Measurements from ENCODE around the gene CDC34.

CDC34 gene

DNA sequence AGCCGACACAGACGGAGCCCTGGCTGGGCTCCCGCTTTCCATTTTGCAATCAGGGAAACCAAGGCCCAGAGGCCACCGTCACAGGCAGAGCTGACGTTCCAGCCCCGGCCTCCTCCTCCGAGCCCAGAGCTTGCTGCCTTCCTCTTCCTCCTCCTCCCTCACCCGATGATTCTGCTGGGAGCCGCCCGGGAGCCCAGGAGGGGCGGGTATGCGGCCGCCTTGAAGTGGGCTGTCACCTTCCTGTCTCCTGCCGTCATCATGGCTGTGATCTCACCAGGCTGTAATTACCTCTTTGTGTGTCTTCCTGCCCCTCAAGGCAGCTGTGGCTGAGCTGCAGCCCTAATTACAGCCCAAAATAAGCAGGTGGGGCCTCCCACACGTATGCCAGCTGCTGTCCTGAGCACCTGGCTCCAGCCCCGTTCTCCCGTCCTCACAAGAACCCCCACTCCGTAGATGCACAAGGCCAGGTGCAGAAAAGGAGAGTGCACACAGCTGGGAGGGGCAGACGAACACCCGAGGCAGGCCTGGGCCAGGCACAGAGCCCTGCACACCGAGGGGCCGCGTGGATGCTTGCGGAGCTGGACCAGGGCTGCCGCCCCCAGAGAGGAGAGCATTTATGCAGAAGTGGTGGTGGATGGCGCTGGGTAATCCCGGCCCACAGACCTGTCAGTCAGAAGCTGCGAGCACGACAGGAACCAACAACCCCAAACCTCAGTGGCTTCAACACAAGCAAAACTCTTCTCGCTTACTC lies 20.3 kb upstream of the CDC34 start:
- Histone ChIP-seq H3K27me3 (ENCODE audit: insufficient read depth, low read length) (no peaks in the 10 kb centered on the region), H3K27ac (ENCODE audit: low read depth, low read length) (no peak overlapping the region), H2AFZ (ENCODE audit: low read length, unreplicated experiment) (no peak overlapping the region), H3K79me2 (ENCODE audit: control insufficient read depth, insufficient read depth, low read length, unreplicated experiment) (peaks cover 8% of the 10 kb centered on the region), H3K36me3 (ENCODE audit: insufficient read depth, low read length) (no peaks in the 10 kb centered on the region), H3K4me1 (ENCODE audit: control insufficient read depth, insufficient read depth, low read length, unreplicated experiment) (peaks cover 2% of the 10 kb centered on the region), H3K4me3 (ENCODE audit: low read depth, low read length) (no peak overlapping the region)

DNA sequence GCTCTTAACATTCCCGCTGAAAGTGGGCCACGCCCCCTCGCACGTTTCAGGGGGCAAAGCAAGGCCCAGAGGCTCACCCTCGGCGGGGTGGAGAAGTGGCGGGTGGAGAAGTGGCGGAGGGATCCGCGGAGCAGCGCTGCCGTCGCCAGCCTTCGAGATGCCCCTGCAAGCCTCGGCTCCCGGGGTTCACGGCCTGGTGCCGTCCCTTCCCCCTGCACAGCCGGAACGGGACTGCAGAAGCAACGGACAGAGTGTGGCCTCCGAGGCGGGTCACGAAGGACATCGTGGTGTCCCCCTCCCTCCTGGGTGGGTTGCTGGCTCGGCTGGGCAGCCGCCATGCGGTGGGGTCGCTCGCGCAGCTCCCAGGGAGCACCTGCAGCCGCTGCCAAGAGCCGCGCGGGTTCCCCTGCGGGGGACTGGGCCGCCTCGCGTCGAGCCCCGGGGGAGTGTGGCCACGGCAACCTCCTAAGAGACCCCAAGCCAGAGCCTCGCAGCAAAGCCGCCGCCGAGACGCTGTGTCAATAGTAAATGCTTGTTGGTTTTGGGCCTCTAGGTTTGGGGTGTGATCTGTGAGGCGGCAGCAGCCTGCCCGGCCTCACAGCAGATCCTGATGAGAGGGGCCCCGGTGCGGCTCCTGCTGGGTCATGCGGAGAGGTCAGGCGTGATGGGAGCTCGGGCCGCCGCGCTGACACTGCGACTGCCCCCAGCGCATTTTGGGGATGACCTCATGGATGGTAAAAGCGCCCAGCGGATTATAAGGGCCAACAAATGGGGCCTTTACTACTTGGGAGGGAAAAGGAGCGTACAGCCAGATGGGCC lies 18.8 kb upstream of the CDC34 start:
- Histone ChIP-seq H3K36me3 (ENCODE audit: insufficient read depth, low read length) (no peaks in the 10 kb centered on the region), H3K79me2 (ENCODE audit: control insufficient read depth, insufficient read depth, low read length, unreplicated experiment) (peaks cover 8% of the 10 kb centered on the region), H3K27me3 (ENCODE audit: insufficient read depth, low read length) (no peaks in the 10 kb centered on the region), H3K27ac (ENCODE audit: low read depth, low read length) (no peak overlapping the region), H3K4me1 (ENCODE audit: control insufficient read depth, insufficient read depth, low read length, unreplicated experiment) (no peaks in the 10 kb centered on the region), H3K4me3 (ENCODE audit: low read depth, low read length) (no peak overlapping the region), H2AFZ (ENCODE audit: low read length, unreplicated experiment) (no peak overlapping the region)

DNA sequence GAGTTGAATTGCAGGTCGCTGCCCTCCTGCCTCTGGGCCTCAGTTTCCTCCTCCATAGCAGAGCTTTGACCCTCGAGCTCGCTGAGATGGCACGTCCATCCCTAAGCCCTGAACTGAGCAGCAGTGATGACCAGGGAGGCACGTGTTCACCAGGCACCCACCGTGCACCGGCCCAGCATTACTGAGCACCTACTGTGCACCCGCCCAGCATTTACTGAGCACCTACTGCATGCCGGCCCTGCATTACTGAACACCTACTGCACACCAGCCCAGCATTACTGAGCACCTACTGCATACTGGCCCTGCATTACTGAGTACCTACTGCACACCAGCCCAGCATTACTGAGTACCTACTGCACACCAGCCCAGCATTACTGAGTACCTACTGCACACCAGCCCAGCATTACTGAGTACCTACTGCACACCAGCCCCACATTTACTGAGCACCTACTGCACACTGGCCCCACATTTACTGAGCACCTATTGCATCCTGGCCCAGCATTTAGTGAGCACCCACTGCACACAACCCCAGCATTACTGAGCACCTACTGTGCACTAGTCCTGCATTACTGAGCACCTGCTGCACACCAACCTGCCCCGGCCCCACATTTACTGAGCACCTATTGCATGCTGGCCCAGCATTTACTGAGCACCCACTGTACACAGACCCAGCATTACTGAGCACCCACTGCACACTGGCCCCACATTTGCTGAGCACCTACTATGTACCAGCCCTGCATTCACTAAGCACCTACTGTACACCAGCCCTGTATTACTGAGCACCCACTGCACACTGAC lies 18.0 kb upstream of the CDC34 start:
- no peaks in the 10 kb centered on the region for H3K4me1 ChIP-seq (ENCODE audit: control insufficient read depth, insufficient read depth, low read length, unreplicated experiment)
- H3K4me3 ChIP-seq (ENCODE audit: low read depth, low read length): no peak overlapping the region
- no peaks in the 10 kb centered on the region for H3K27me3 ChIP-seq (ENCODE audit: insufficient read depth, low read length)
- H3K79me2 ChIP-seq (ENCODE audit: control insufficient read depth, insufficient read depth, low read length, unreplicated experiment): peaks cover 2% of the 10 kb centered on the region
- no peak overlapping the region for H2AFZ ChIP-seq (ENCODE audit: low read length, unreplicated experiment)
- no peak overlapping the region for H3K27ac ChIP-seq (ENCODE audit: low read depth, low read length)
- no peaks in the 10 kb centered on the region for H3K36me3 ChIP-seq (ENCODE audit: insufficient read depth, low read length)

DNA sequence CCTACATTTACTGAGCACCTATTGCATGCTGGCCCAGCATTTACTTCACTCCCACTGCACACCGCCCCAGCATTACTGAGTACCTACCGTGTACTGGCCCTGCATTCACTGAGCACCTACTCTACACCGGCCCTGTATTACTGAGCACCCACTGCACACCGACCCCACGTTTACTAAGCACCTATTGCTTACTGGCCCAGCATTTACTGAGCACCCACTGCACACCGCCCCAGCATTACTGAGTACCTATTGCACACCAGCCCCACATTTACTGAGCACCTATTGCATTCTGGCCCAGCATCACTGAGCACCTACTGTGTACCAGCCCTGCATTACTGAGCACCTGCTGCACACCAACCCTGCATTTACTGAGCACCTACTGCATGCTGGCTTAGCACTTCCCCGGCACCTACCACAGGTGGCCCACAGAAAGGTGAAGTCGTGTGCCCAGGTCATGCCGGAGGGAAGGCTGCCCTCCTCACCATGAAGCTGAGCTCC lies 17.3 kb upstream of the CDC34 start:
- Histone ChIP-seq H2AFZ (ENCODE audit: low read length, unreplicated experiment) (no peak overlapping the region), H3K27ac (ENCODE audit: low read depth, low read length) (no peak overlapping the region), H3K4me1 (ENCODE audit: control insufficient read depth, insufficient read depth, low read length, unreplicated experiment) (no peaks in the 10 kb centered on the region)

DNA sequence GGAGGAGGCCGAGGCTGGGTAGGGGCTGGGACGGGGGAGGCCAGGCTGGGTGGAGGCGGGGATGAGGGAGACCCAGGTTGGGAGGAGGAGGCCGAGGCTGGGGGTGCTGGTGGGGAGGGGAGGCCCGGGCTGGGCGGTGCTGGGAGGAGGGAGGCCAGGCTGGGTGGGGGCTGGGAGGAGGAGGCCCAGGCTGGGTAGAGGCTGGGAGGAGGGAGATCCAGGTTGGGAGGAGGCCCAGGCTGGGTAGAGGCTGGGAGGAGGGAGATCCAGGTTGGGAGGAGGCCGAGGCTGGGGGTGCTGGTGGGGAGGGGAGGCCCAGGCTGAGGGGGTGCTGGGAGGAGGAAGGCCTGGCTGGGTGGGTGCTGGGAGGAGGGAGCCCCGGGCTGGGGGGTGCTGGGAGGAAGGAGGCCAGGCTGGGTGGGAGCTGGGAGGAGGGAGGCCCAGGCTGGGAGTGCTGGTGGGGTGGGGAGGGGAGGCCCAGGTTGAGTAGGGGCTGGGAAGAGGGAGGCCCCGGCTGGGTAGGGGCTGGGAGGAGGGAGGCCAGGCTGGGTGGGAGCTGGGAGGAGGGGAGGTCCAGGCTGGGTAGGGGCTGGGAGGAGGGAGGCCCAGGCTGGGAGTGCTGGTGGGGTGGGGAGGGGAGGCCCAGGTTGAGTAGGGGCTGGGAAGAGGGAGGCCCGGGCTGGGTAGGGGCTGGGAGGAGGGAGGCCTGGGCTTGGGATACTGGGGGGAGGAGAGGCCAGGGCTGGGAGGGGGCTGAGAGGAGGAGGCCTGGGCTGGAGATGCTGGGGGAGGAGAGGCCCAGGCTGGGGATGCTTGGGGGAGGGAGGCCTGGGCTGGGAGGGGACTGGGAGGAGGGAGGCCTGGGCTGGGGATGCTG lies 13.6 kb upstream of the CDC34 start:
- no peak overlapping the region for H2AFZ ChIP-seq (ENCODE audit: low read length, unreplicated experiment)

More for the DNA sequence above, 17.3 kb upstream of the CDC34 start:
- H3K27me3 ChIP-seq (ENCODE audit: insufficient read depth, low read length): no peaks in the 10 kb centered on the region
- no peak overlapping the region for H3K4me3 ChIP-seq (ENCODE audit: low read depth, low read length)
- no peaks in the 10 kb centered on the region for H3K36me3 ChIP-seq (ENCODE audit: insufficient read depth, low read length)
- H3K79me2 ChIP-seq (ENCODE audit: control insufficient read depth, insufficient read depth, low read length, unreplicated experiment): no peaks in the 10 kb centered on the region

DNA sequence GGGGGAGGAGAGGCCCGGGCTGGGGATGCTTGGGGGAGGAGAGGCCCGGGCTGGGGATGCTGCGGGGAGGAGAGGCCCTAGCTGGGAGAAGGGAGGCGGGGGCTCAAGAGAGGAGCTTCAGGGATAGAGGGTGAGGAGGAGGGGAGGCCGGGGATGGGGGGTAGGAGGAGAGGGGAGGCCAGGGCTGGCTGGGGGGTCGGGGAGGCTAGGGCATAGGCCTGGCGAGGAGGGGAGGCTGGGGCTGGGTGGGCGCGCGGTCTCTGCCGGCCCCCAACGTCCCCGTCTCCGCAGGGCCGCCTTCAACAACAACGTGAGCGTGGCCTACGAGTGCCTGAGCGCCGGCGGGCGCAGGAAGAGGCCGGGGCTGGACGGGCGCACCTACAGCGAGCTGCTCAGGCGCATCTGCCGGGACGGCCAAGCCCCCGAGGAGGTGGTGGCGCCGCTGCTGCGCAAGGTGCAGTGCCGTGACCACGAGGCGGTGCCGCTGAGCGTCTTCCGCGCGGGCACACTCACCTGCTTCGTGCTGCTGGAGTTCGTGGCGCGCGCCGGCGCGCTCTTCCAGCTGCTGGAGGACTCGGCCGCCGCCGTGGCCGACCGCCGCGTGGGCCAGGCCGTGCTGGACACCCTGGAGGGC lies 12.8 kb upstream of the CDC34 start:
- Histone ChIP-seq H3K36me3 (ENCODE audit: insufficient read depth, low read length) (no peaks in the 10 kb centered on the region), H3K27ac (ENCODE audit: low read depth, low read length) (no peak overlapping the region), H3K4me3 (ENCODE audit: low read depth, low read length) (no peak overlapping the region), H3K27me3 (ENCODE audit: insufficient read depth, low read length) (no peaks in the 10 kb centered on the region), H2AFZ (ENCODE audit: low read length, unreplicated experiment) (no peak overlapping the region), H3K4me1 (ENCODE audit: control insufficient read depth, insufficient read depth, low read length, unreplicated experiment) (no peaks in the 10 kb centered on the region), H3K79me2 (ENCODE audit: control insufficient read depth, insufficient read depth, low read length, unreplicated experiment) (no peaks in the 10 kb centered on the region)

More for the DNA sequence above, 13.6 kb upstream of the CDC34 start:
- Histone ChIP-seq H3K4me1 (ENCODE audit: control insufficient read depth, insufficient read depth, low read length, unreplicated experiment) (no peaks in the 10 kb centered on the region), H3K27me3 (ENCODE audit: insufficient read depth, low read length) (no peaks in the 10 kb centered on the region), H3K79me2 (ENCODE audit: control insufficient read depth, insufficient read depth, low read length, unreplicated experiment) (no peaks in the 10 kb centered on the region), H3K27ac (ENCODE audit: low read depth, low read length) (no peak overlapping the region), H3K4me3 (ENCODE audit: low read depth, low read length) (no peak overlapping the region), H3K36me3 (ENCODE audit: insufficient read depth, low read length) (no peaks in the 10 kb centered on the region)

DNA sequence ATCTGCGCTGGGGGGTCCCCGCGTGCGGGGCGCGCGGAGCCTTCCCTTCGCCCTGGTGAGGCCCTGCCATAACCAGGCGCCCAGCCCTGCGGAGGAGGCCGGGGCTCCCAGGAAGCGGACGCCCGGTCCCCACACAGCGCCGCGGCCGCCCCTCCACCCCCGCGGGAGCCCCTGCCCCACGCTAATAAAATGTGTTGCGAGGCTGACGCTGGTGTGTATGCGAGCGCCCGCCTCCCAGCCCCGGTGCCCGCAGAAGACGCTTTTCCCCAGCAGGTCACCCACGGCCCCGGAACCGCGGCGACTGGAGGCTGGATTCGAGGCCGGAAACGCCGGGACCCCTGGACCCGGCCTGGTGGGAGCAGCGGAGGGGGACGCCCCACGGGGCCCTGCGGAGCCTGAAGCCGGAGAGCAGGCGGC lies 12.1 kb upstream of the CDC34 start:
- Histone ChIP-seq H3K79me2 (ENCODE audit: control insufficient read depth, insufficient read depth, low read length, unreplicated experiment) (no peaks in the 10 kb centered on the region), H2AFZ (ENCODE audit: low read length, unreplicated experiment) (no peak overlapping the region), H3K36me3 (ENCODE audit: insufficient read depth, low read length) (no peaks in the 10 kb centered on the region), H3K27me3 (ENCODE audit: insufficient read depth, low read length) (no peaks in the 10 kb centered on the region), H3K4me1 (ENCODE audit: control insufficient read depth, insufficient read depth, low read length, unreplicated experiment) (peaks cover 5% of the 10 kb centered on the region), H3K4me3 (ENCODE audit: low read depth, low read length) (no peak overlapping the region), H3K27ac (ENCODE audit: low read depth, low read length) (no peak overlapping the region)

DNA sequence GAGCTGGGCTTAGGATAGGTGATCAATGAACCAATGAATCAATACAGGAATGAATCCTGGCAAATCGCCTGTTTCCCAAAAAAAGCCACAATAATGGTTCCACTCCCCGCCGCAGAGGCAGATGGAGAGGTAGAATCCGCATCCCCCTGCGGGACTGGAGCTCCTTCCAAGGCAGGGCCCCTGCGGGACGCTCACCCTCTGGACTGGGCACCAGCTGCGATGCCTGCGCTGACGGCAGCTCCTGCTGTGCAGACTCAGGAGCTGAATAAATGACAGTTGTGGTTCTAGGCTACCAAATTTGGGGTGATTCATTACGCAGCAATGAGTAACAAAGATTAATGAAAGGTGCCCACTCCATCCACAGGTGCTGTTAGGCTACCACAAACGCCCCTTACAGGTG lies 8.8 kb upstream of the CDC34 start:
- H3K27me3 ChIP-seq (ENCODE audit: insufficient read depth, low read length): no peaks in the 10 kb centered on the region
- no peak overlapping the region for H2AFZ ChIP-seq (ENCODE audit: low read length, unreplicated experiment)
- H3K27ac ChIP-seq (ENCODE audit: low read depth, low read length): no peak overlapping the region
- no peaks in the 10 kb centered on the region for H3K79me2 ChIP-seq (ENCODE audit: control insufficient read depth, insufficient read depth, low read length, unreplicated experiment)
- no peaks in the 10 kb centered on the region for H3K36me3 ChIP-seq (ENCODE audit: insufficient read depth, low read length)
- H3K4me1 ChIP-seq (ENCODE audit: control insufficient read depth, insufficient read depth, low read length, unreplicated experiment): peaks cover 6% of the 10 kb centered on the region
- no peak overlapping the region for H3K4me3 ChIP-seq (ENCODE audit: low read depth, low read length)

DNA sequence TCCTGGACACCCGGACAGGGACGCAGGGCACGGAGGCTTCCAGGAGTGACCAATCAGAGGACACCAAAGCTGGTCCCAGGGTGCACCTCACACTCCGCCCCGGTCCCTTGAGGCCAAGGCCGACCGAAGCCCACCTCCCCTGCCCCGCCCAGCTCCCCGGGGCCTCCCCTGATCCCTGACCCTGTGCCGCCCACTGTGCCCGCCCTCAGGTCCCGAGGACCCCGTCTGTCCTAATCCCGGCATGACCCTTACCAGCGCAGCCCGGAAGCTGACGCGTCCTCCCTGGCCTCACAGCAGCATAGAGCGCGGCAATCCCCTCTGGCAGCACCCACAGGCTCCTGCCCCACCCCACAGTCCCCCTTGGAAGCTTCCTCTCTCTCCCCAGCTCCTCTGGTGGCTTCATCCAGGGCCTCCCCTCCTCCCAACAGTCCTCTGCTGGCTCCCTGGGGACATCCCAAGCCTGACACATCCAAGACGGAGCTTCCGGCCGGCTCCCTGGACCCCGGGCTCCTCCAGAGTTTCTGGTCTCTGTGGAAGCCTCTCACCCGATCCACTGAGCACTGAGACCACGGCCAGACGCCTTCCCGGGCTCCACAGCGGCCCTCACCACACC lies 7.4 kb upstream of the CDC34 start:
- Histone ChIP-seq H3K4me1 (ENCODE audit: control insufficient read depth, insufficient read depth, low read length, unreplicated experiment) (peaks cover 6% of the 10 kb centered on the region), H3K27me3 (ENCODE audit: insufficient read depth, low read length) (no peaks in the 10 kb centered on the region), H3K79me2 (ENCODE audit: control insufficient read depth, insufficient read depth, low read length, unreplicated experiment) (no peaks in the 10 kb centered on the region), H3K4me3 (ENCODE audit: low read depth, low read length) (no peak overlapping the region), H3K36me3 (ENCODE audit: insufficient read depth, low read length) (no peaks in the 10 kb centered on the region), H2AFZ (ENCODE audit: low read length, unreplicated experiment) (no peak overlapping the region), H3K27ac (ENCODE audit: low read depth, low read length) (no peak overlapping the region)

All from ACC112 (cell line).